ENCODE data around the gene RGS3.

- TF ChIP-seq POLR2AphosphoS5 (IDR thresholded peaks at IDR 0.05) (no peak), CTCF (IDR thresholded peaks at IDR 0.05) (no peak), POLR2A (IDR thresholded peaks at IDR 0.05) (no peak), EP300 (IDR thresholded peaks at IDR 0.05) (no peak)
Observed at GRCh38 chr9:113428062-113428615, 35.4 kb upstream of the RGS3 start.
